Peyer's patch (tissue), 4 donors: ENCODE results near the gene TCF4. TPM values are rescaled to one million over a fixed set of nuclear protein-coding genes. Genes with fewer than 3 reads are reported as not detected.

Experiments used
- DNase-seq, 3 donors: peaks; one replicate each; pipeline ENCODE4 v3.0.0-alpha.2; 2017 to 2019
- H3K27ac ChIP-seq, 4 donors: fragments of 200-600 bp; sonication (generic); one replicate each; pipeline ENCODE4 v1.5.1; 2016 to 2019
- H3K27me3 ChIP-seq, 2 donors: fragments of 200-600 bp; sonication (generic); one replicate each; pipeline ENCODE4 v1.5.1; 2019
- H3K36me3 ChIP-seq, 3 donors: fragments of 200-600 bp; sonication (generic); one replicate each; pipeline ENCODE4 v1.5.1; 2016 to 2019
- H3K4me1 ChIP-seq, 4 donors: fragments of 200-600 bp; sonication (generic); one replicate each; pipeline ENCODE4 v1.5.1; 2016 to 2019
- H3K4me3 ChIP-seq, 4 donors: fragments of 200-600 bp; sonication (generic); 1 replicate in 3 of 4; 2 replicates in 1 of 4; pipeline ENCODE4 v1.5.1; 2016 to 2019; ENCODE audit warnings: mild to moderate bottlenecking in 1 of 4
- H3K9me3 ChIP-seq, 4 donors: fragments of 200-600 bp; sonication (generic); one replicate each; pipeline ENCODE4 v1.5.1; 2016 to 2019; ENCODE audit warnings: mild to moderate bottlenecking in 1 of 4
- POLR2A ChIP-seq, 2 donors: fragments of 450-650 bp; IDR thresholded peaks; one replicate each; pipeline ENCODE4 v1.5.1; 2017; ENCODE audit warnings: antibody characterized with exemption in 2 of 2, mild to moderate bottlenecking in 2 of 2, moderate library complexity in 2 of 2
- total RNA-seq, 4 donors: library from RNA; depleted of rRNA; stranded (reverse); fragments of >200 nt; gene quantifications; one replicate each; pipeline ENCODE4 v1.1.0, GENCODE V29; 2016
- TF ChIP-seq, protein P1 (sequence below), 6 experiments: fragments of 450-650 bp in 4 of 6; fragments of 200-600 bp in 2 of 6; sonication (generic) in 1 of 6; IDR thresholded peaks; one replicate each; pipeline ENCODE4 v1.5.1; 2017 to 2019; ENCODE audit warnings: antibody characterized with exemption in 6 of 6, mild to moderate bottlenecking in 3 of 6, moderate library complexity in 1 of 6

Gene TCF4
- total RNA-seq, 4 donors from 2014 or later = 11.9 to 190 (median 33.8) TPM

DNA sequence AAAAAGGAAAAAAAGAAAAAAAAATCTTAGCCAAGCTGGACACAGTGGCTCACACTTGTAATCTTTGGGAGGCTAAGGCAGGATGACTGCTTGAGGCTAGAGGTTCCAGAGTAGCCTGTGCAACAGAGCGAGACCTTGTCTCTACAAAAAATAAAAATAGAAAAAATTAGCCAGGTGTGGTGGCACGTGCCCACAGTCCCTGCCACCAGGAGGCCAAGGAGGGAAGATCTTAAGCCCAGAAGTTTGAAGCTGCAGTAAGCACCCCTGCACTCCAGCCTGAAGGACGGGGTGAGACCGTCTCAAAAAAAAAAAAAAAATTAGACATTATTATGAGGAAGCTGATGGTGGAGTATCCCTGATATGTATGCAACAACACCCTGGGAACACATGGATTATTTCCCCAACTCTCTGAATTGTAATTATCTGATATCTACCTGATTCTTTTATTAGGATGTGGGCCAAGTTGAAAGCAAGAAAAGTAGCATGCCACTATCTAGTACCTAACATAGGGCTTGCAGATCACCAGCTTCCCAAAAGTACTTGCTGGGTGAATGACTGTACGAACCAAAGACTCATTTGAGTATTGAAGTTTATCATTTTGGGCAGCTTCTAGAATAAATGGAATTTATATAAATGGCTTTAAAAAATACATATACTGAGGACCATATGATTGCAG lies 140.9 kb downstream of the TCF4 start:
- H3K27me3 ChIP-seq = no peaks in the 10 kb centered on the region
- TF ChIP-seq, protein P1, sequence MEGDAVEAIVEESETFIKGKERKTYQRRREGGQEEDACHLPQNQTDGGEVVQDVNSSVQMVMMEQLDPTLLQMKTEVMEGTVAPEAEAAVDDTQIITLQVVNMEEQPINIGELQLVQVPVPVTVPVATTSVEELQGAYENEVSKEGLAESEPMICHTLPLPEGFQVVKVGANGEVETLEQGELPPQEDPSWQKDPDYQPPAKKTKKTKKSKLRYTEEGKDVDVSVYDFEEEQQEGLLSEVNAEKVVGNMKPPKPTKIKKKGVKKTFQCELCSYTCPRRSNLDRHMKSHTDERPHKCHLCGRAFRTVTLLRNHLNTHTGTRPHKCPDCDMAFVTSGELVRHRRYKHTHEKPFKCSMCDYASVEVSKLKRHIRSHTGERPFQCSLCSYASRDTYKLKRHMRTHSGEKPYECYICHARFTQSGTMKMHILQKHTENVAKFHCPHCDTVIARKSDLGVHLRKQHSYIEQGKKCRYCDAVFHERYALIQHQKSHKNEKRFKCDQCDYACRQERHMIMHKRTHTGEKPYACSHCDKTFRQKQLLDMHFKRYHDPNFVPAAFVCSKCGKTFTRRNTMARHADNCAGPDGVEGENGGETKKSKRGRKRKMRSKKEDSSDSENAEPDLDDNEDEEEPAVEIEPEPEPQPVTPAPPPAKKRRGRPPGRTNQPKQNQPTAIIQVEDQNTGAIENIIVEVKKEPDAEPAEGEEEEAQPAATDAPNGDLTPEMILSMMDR (IDR thresholded peaks at IDR 0.05) = no peak
- TF ChIP-seq POLR2A (IDR thresholded peaks at IDR 0.05) = no peak
- H3K27ac ChIP-seq = no peak overlapping the region
- no peak overlapping the region for H3K4me3 ChIP-seq
- H3K4me1 ChIP-seq = no peaks in the 10 kb centered on the region
- H3K9me3 ChIP-seq = peaks cover 0 to 3% (median 0%) of the 10 kb centered on the region in 4 donors
- H3K36me3 ChIP-seq = no peaks in the 10 kb centered on the region
- DNase-seq = no peak

DNA sequence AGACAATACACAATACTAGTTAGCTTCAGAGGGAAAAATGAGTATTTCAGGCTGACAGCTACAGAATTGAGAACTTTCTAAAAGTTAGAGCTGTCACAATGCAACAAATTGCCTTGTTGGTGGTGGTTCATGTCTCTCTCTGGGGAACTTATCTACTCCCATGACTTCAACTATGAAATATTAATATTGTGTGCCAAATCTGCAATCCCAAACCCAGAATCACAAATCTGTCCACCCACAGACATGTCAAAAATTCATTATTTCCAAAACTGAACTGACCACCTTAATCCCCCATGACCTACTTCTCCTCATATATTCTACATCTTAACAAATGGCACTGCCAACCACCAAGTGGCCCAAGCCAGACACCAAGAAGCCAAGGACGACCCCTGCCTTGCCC lies 143.5 kb downstream of the TCF4 start:
- no peak for DNase-seq
- Histone ChIP-seq H3K9me3 (peaks cover 0 to 3% (median 0%) of the 10 kb centered on the region in 4 donors), H3K4me1 (no peaks in the 10 kb centered on the region), H3K36me3 (no peaks in the 10 kb centered on the region), H3K27me3 (no peaks in the 10 kb centered on the region), H3K4me3 (no peak overlapping the region), H3K27ac (no peak overlapping the region)
- TF ChIP-seq POLR2A (IDR thresholded peaks at IDR 0.05) = no peak
- TF ChIP-seq, protein P1 (IDR thresholded peaks at IDR 0.05) = no peak

DNA sequence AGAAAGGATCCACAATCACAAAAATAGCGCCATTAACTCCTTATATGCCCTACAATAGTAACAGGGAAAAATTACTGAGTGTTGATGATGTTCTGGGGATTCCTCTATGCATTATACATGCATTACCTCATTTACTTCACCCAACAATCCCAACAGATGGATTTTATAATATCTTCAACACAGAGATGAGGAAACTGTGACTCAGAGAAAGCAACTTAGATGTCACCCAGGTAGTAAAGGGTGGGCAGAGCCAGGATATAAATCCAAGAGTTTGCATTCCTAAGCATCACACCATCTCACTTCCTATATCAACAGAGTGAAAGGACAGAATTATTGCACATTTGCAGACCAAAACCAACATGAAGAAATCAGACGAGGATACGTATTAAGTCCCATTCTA lies 144.2 kb downstream of the TCF4 start:
- Histone ChIP-seq H3K4me1 (no peaks in the 10 kb centered on the region), H3K27ac (no peak overlapping the region), H3K36me3 (no peaks in the 10 kb centered on the region), H3K27me3 (no peaks in the 10 kb centered on the region), H3K4me3 (no peak overlapping the region), H3K9me3 (peaks cover 0 to 3% (median 0%) of the 10 kb centered on the region in 4 donors)
- DNase-seq = no peak
- TF ChIP-seq POLR2A (IDR thresholded peaks at IDR 0.05) = no peak
- TF ChIP-seq, protein P1 (IDR thresholded peaks at IDR 0.05) = no peak

DNA sequence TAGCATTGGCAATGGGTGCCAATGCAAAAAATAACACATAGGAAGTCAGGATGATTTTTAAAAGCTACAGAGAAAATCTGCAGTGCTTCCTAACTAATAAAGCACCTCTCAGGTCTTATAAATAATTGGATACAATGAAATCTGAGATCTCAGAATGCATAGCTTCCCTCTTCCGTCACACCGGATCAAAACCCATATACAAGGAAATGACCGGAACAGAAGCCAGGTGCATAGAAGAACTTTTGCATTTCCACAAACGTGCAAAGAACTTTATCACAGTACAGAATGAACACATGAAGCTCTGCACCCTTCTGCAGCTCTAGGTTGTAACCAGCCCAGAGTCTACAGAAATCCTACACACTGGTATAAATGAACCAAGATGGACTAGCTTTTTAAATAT lies 145.4 kb downstream of the TCF4 start:
- no peak overlapping the region for H3K4me3 ChIP-seq
- DNase-seq = no peak
- H3K27me3 ChIP-seq = no peaks in the 10 kb centered on the region
- H3K36me3 ChIP-seq = no peaks in the 10 kb centered on the region
- no peak overlapping the region for H3K27ac ChIP-seq
- H3K9me3 ChIP-seq = peaks cover 0 to 3% (median 0%) of the 10 kb centered on the region in 4 donors
- TF ChIP-seq, protein P1 (IDR thresholded peaks at IDR 0.05) = no peak
- TF ChIP-seq POLR2A (IDR thresholded peaks at IDR 0.05) = no peak
- no peaks in the 10 kb centered on the region for H3K4me1 ChIP-seq

DNA sequence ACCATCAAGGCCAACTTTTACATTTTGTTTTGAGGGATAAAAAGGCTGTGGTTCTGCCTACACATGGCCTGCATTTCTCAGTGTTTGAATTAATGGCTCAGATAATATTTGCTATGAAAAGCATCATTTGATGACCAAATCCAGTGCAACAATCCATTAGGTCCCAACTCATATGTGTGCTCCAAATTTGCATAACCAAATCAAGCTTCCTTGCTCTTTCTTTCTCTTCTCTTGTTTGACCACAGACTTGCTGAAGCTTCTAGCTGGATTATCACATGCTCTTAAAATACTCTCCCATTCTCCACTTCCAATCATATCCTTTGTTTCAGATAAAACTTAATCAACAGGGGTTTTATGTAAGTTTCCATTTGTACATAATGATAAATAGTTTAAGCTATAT lies 147.0 kb downstream of the TCF4 start:
- H3K27me3 ChIP-seq = no peaks in the 10 kb centered on the region
- peaks cover 0 to 3% (median 0%) of the 10 kb centered on the region in 4 donors for H3K9me3 ChIP-seq
- H3K4me3 ChIP-seq = no peak overlapping the region
- no peak overlapping the region for H3K27ac ChIP-seq
- no peak for DNase-seq
- TF ChIP-seq, protein P1 (IDR thresholded peaks at IDR 0.05) = no peak
- no peak for TF ChIP-seq POLR2A (IDR thresholded peaks at IDR 0.05)
- H3K4me1 ChIP-seq = no peaks in the 10 kb centered on the region
- no peaks in the 10 kb centered on the region for H3K36me3 ChIP-seq
